Naive thymus-derived CD8-positive, alpha-beta T cell (primary cell): ENCODE measurements around the gene PDAP1. TPM values are rescaled to one million over a fixed set of nuclear protein-coding genes. Genes with fewer than 3 reads are reported as not detected.
A peak's percentile ranks its signal among the peaks of the same experiment; 100 is the strongest.

Experiments
- ATAC-seq, 2 donors: fragments of 150-1000 bp; cut with Tn5 transposase in 1 of 2; sonication (Bioruptor Pico), chemical (Tn5 transposase) in 1 of 2; 1 replicate in 1 of 2; 2 replicates in 1 of 2; pipeline ENCODE4 v1.10.0; 2021; ENCODE audit warnings: mild to moderate bottlenecking in 2 of 2, moderate library complexity in 2 of 2
- POLR2A ChIA-PET: fragments of 350-600 bp; sonication (Branson Sonifier 250); formaldehyde crosslinking; loops from one replicate; lab custom pipeline; 2021; ENCODE audit warnings: antibody characterized with exemption; lab: Charles Lee
- DNase-seq, 10 donors: peaks; one replicate each; pipeline versions ENCODE4 v3.0.0 to v3.0.0-alpha.2; 2020 to 2022
- H3K27ac Mint-ChIP-seq, 10 donors: one replicate each; pipeline ENCODE4 v1.8.0; 2020 to 2022; ENCODE audit warnings: mild to moderate bottlenecking in 10 of 10, mixed read lengths in 10 of 10, moderate library complexity in 4 of 10, inconsistent platforms in 1 of 10
- H3K27me3 Mint-ChIP-seq, 5 donors: one replicate each; pipeline ENCODE4 v1.8.0; 2021 to 2022; ENCODE audit warnings: mixed read lengths in 5 of 5
- H3K36me3 Mint-ChIP-seq, 3 donors: one replicate each; pipeline ENCODE4 v1.8.0; 2020 to 2022; ENCODE audit warnings: mixed read lengths in 3 of 3, mild to moderate bottlenecking in 2 of 3, inconsistent platforms in 1 of 3
- H3K4me1 Mint-ChIP-seq, 4 donors: one replicate each; pipeline ENCODE4 v1.8.0; 2021 to 2022; ENCODE audit warnings: mixed read lengths in 4 of 4
- H3K4me3 Mint-ChIP-seq, 10 donors: one replicate each; pipeline ENCODE4 v1.8.0; 2020 to 2022; ENCODE audit warnings: mild to moderate bottlenecking in 10 of 10, mixed read lengths in 10 of 10, moderate library complexity in 6 of 10, inconsistent platforms in 1 of 10
- H3K9me3 Mint-ChIP-seq, 9 donors: one replicate each; pipeline ENCODE4 v1.8.0; 2020 to 2022; ENCODE audit warnings: mixed read lengths in 9 of 9, mild to moderate bottlenecking in 3 of 9, inconsistent platforms in 1 of 9, moderate library complexity in 1 of 9
- polyA plus RNA-seq, 3 donors: library from polyadenylated mRNA; unstranded; fragments of 300-500 nt; fragmentation: Illumina TruSeq; gene quantifications; one replicate each; pipeline ENCODE4 v1.2.3, GENCODE V29; 2021
- total RNA-seq, 8 experiments: library from RNA in 2 of 8; stranded (reverse) in 2 of 8; gene quantifications; one replicate each; pipeline ENCODE4 v1.2.3 and lab custom pipeline; 2021 to 2026

PDAP1 gene
- total and polyA plus RNA-seq, 5 experiments from 2014 or later: 24.0 to 75.1 (median 35.6) TPM

DNA sequence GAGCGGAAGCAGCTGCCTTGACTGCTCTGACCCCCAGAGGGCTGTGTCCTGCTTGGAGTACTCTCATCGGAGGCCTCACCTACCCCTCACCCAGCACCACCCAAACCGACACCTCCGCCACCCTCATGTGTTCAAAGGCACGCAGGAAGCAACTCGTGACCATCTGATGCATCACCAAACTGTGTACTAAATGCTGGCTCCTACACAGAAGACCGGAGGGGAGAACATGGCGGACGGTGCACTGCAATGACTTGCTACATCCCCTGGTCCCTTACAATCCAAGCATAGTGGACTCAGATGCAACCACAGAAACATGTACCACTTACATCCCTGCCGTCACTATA is 3.4 kb downstream of the PDAP1 start:
- DNase-seq: no peak
- Mint-ChIP-seq H3K36me3 (peaks cover 6 to 44% (median 12%) of the 10 kb centered on the region in 3 donors), H3K27me3 (no peaks in the 10 kb centered on the region), H3K4me3 (no peak overlapping the region), H3K4me1 (peaks cover 42 to 59% (median 54%) of the 10 kb centered on the region in 4 donors), H3K27ac (peak overlapping the region in 7 of 10 donors; percentile 24 to 68 (median 55)), H3K9me3 (no peaks in the 10 kb centered on the region)
- no peak for ATAC-seq
- POLR2A ChIA-PET: interaction anchor here (0.6 to 6.2 kb wide), 5 partner anchors 11 to 94 kb away, joined by 3 to 102 read pairs (median 5); partner anchors contain the start of gene ARPC1B

DNA sequence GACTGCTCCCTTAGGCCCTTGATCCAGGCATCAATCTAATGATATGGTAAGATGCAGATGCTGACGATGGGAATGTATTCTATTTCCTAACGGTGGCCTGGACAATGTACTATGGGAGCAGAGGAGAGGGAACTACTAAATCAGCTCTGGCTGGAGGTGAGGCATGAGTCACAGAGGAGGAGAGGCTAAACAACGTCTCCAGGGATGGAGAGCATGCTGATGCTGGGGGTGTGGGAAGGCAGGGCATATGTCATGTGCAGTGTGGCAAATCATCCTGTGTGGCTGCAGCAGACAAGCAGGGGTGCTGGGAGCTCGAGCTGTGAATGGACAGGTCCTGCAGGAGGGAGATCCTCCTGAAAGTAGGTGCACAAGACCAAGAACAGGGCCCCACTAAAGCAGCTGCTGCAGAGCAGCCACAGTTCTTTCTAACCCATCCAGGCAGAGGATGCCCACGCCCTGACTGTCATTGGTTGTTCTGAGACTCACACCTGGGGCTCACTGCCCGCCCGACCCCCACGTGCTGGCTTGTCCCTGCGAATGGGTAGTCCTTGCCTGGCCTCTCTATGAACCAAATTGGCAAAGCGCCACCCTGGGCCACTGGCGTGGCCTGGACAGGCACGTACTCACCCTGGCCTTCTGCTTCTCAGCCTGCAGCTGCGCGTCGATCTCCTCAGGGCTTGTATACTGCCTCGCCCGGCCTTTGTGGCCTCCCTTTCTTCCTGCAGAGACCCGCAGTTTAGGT is 4.0 kb downstream of the PDAP1 start:
- Mint-ChIP-seq H3K4me3 (peak overlapping the region in 1 of 10 donors; percentile 29), H3K27ac (peak overlapping the region; percentile 19 to 96 (median 60)), H3K9me3 (no peaks in the 10 kb centered on the region), H3K27me3 (no peaks in the 10 kb centered on the region), H3K36me3 (peaks cover 6 to 43% (median 12%) of the 10 kb centered on the region in 3 donors), H3K4me1 (peaks cover 38 to 54% (median 49%) of the 10 kb centered on the region in 4 donors)
- ATAC-seq: no peak
- POLR2A ChIA-PET: interaction anchor here (1.2 to 3.8 kb wide), 2 partner anchors 11 to 39 kb away, joined by 3 to 29 read pairs; no protein-coding TSS in a partner anchor
- no peak for DNase-seq

DNA sequence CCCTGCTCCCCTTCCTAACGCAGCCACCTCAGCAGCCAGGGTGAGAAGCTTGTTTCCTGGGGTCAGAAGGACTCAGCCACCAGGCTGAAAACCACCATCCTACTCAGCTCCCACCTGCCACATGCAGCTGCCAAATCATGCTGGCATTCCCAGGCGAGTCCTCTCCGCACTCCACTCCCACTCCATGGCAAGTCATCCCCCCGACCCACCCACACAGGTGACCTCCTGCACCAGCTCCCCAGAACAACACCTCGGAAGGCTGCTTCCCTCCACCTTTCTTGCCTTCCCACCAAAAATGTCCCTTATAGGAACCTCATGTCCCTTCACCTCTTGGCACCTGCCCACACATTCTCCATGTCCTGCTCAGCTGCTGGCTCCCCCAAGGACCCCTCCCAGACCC is 4.6 kb downstream of the PDAP1 start:
- Mint-ChIP-seq H3K36me3 (peaks cover 6 to 48% (median 12%) of the 10 kb centered on the region in 3 donors), H3K27ac (peak overlapping the region in 9 of 10 donors; percentile 19 to 96 (median 71)), H3K4me3 (no peak overlapping the region), H3K27me3 (no peaks in the 10 kb centered on the region), H3K9me3 (no peaks in the 10 kb centered on the region), H3K4me1 (peaks cover 36 to 51% (median 45%) of the 10 kb centered on the region in 4 donors)
- ATAC-seq: no peak
- POLR2A ChIA-PET: interaction anchor here (3.8 kb wide), 1 partner anchor 10 kb away, joined by 29 read pairs; no protein-coding TSS in a partner anchor
- DNase-seq: no peak

DNA sequence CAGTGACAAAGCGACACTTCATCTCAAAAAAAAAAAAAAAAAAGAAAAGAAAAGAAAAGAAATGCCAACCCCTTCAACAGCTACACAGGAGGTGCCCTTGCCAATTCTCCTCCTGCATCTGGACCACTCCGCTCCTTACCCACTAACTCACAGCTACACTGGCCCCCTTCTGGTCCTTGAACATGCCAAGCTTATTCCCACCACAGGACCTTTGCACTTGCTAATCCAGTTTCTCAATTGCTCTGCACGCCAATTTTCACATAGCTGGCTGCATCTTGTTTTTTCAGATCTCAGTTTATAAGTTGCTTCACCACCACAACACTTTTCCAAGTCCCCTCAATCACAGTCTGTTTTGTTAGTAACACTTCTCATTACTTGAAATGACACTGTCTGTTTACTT is 5.5 kb downstream of the PDAP1 start:
- Mint-ChIP-seq H3K4me3 (no peak overlapping the region), H3K36me3 (peaks cover 6 to 57% (median 15%) of the 10 kb centered on the region in 3 donors), H3K9me3 (no peaks in the 10 kb centered on the region), H3K27me3 (no peaks in the 10 kb centered on the region), H3K4me1 (peaks cover 39 to 57% (median 48%) of the 10 kb centered on the region in 4 donors), H3K27ac (peak overlapping the region in 7 of 10 donors; percentile 44 to 90 (median 74))
- DNase-seq: no peak
- ATAC-seq: no peak
- POLR2A ChIA-PET: interaction anchor here (0.6 to 3.8 kb wide), 4 partner anchors 9 to 52 kb away, joined by 3 to 29 read pairs (median 7); partner anchors contain the start of gene ARPC1B

DNA sequence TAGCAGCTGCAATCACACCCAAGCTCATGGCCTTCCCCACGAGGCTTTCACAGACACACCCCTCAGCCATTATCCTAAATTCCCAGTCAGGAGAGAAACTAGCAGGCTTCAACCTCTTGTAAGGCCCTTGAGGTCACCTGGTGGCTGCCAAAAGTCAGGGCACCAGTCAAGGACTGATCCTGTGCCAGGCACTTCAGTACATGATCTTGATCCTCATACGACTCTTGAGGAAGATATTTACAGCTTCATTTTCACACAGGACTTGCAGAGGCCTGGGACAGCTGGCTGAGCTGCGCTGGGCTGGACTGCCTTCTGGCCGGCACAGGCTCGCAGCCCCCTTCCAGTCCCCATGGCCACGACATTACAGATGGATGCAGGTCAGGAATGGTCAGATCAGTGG is 8.8 kb downstream of the PDAP1 start:
- Mint-ChIP-seq H3K4me3 (peak overlapping the region in 1 of 10 donors; percentile 36), H3K36me3 (peaks cover 6 to 84% (median 19%) of the 10 kb centered on the region in 3 donors), H3K27ac (peak overlapping the region in 8 of 10 donors; percentile 19 to 91 (median 38)), H3K9me3 (no peaks in the 10 kb centered on the region), H3K4me1 (peaks cover 19 to 44% (median 29%) of the 10 kb centered on the region in 4 donors), H3K27me3 (no peaks in the 10 kb centered on the region)
- POLR2A ChIA-PET: interaction anchor here (0.6 to 3.6 kb wide), 10 partner anchors 9 to 1273 kb away, joined by 3 to 23 read pairs (median 4); partner anchors contain the start of genes ARPC1B, BUD31 and PDAP1
- DNase-seq (no peak), ATAC-seq (no peak)

DNA sequence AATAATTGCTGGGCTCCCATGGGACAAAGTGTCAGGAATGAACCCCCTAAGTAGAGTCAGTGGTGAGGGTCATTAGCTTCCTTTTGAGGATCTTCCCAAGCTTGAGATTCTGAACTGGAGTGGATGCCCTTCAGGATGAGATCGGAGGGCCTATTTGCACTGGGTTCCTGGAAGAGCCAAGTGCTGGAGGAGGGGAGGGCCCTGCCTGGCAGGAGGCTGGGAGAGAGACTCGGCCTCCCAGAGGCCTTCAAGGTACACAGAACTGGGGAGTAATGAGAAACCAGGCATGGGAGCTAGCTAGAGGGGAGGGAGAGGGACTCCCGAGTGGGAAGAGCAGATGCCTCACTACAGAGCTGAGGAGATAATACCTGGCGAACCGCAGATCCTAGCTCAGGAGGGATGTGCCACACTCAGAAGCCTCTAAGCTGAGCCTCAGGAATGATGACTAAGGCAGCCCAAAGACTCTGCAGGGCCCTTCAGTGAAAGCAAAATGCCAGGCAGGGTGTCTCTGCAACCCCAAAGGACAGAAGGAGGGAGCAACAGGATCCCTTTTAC is 9.4 kb downstream of the PDAP1 start:
- DNase-seq (no peak), ATAC-seq (peak in 1 of 2 donors; percentile 12)
- POLR2A ChIA-PET: interaction anchor here (0.5 to 3.6 kb wide), 9 partner anchors 9 to 161 kb away, joined by 3 to 23 read pairs (median 4); partner anchors contain the start of genes ARPC1B, BUD31 and PDAP1
- no peak overlapping the region for H3K4me3 Mint-ChIP-seq
- H3K27me3 Mint-ChIP-seq: no peaks in the 10 kb centered on the region
- no peaks in the 10 kb centered on the region for H3K9me3 Mint-ChIP-seq
- peak overlapping the region; percentile 36 to 88 (median 70) for H3K27ac Mint-ChIP-seq
- H3K36me3 Mint-ChIP-seq: peaks cover 6 to 86% (median 19%) of the 10 kb centered on the region in 3 donors
- peaks cover 16 to 42% (median 27%) of the 10 kb centered on the region in 4 donors for H3K4me1 Mint-ChIP-seq

DNA sequence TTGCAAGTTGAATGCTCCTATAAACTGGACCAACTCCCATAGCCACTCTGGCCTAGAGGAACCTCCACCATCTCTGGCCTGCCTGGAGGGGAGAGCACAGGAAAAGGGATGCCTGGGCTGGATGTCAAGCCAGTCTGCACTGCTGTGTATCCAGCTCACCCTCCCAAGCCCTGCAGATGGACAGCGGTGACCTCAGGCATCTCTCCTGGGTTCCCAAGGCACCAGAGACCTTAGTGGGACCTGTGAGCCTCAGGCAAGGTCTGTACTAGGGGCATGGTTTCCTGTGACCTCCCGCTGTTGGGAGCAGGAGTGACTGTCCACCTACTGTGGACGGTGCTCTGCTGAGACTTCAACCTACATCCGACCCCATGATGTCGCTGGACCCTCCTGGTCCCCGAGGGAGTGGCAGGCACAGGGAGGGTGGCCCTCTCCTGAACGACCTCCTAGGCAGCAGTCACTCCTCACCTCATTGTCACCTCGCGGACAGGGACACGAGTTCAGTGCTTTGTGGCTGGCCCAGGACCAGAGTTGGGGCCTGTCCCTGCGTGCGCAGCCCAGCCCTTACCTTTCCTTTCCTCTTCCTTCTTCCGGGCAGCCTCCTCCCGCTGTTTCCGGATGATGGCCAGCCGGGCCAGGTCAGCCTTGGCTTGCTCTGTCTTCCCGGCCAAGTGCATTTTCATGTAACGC is 11.0 kb downstream of the PDAP1 start:
- POLR2A ChIA-PET: interaction anchor here (1.1 to 6.0 kb wide), 3 partner anchors 10 to 22 kb away, joined by 3 to 73 read pairs (median 5); partner anchors contain the start of genes BUD31 and PDAP1

DNA sequence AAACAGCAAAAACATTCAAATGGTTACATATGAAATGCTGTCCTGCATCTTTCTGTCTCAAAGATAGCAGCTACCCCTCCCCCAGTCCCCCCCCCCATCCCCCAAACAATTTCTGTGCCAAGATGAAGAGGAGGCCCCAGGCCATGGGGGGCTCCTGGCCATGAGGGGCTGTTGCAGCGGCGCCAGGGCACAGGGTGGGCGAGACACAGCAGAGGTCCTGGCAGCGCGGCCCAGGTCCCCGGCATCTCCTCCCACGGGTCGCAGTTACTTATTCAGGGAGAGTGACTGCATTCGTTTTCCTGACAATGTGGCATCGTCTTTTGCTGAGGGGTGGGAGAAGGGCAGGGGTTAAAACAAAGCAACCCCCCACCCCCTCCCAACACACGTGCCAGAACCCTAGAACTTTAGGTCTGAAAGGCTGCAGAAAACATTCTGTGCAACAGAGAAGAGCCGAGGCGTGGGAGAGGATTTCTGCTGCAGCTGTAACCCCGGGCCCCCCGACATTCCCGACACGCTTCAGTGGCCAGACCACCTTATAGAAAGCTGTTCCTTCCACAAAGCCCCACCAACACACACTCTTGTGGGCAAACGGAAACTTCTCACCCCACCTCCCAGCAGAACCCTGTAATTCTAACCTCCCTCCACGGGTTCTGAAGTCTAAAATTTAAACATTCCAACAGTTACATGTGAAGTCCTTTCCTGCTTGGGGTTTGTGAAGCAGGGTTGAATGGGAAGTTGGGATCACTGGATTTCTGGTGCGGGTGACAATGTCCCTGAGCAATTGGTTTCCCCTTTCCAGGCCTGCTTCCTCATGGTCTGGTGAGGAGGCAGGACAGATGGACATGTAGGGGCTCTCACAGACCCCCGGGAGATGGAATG is 11.7 kb downstream of the PDAP1 start:
- Mint-ChIP-seq H3K4me3 (no peak overlapping the region), H3K27ac (peak overlapping the region in 7 of 10 donors; percentile 24 to 86 (median 69)), H3K36me3 (peaks cover 0 to 84% (median 12%) of the 10 kb centered on the region in 3 donors), H3K4me1 (peaks cover 10 to 44% (median 34%) of the 10 kb centered on the region in 4 donors), H3K27me3 (no peaks in the 10 kb centered on the region), H3K9me3 (no peaks in the 10 kb centered on the region)
- no peak for ATAC-seq
- POLR2A ChIA-PET: interaction anchor here (1.1 to 6.0 kb wide), 3 partner anchors 11 to 21 kb away, joined by 3 to 73 read pairs (median 5); partner anchors contain the start of genes BUD31 and PDAP1
- no peak for DNase-seq

More for the DNA sequence above, 11.0 kb downstream of the PDAP1 start:
- Mint-ChIP-seq H3K4me1 (peaks cover 10 to 44% (median 31%) of the 10 kb centered on the region in 4 donors), H3K27me3 (no peaks in the 10 kb centered on the region), H3K36me3 (peaks cover 0 to 86% (median 14%) of the 10 kb centered on the region in 3 donors), H3K9me3 (no peaks in the 10 kb centered on the region), H3K27ac (peak overlapping the region; percentile 49 to 88 (median 76)), H3K4me3 (no peak overlapping the region)
- ATAC-seq: no peak
- DNase-seq: no peak

DNA sequence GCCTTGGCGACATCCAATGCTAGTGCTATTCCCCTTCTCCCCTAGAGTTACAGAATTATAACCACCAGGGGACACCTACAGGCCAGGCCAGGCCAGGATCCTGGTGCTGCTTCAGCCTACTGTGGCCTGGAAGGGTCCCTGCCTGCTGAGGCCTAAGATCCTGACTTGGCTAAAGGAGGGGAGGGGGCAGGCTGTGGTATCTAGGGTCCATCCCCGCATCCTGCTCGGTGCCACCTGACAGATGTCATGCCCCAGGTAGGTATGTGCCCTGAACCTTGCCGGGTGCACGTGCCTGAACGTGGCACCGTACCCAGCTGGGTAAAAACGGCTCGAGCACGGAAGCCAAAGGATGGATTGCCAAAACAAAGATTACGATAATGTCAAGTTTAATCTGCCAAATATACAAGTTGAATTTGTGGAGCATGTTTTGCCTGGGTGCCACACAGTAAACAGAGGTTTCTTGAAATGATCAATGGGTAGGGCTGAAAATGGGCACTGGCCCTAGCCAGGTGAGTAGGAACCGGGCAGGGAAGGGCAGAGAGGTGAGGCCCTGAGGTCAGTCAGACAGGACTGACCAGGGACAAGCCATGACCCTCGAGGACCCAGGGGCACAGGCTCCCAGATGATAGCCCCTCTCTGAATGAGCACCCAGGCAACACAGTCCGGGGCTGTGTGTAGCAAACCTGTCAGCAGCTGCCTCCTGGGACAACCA is 12.6 kb downstream of the PDAP1 start:
- DNase-seq (no peak), ATAC-seq (no peak)
- Mint-ChIP-seq H3K4me1 (peaks cover 7 to 39% (median 32%) of the 10 kb centered on the region in 4 donors), H3K36me3 (peaks cover 0 to 84% (median 10%) of the 10 kb centered on the region in 3 donors), H3K9me3 (no peaks in the 10 kb centered on the region), H3K27me3 (no peaks in the 10 kb centered on the region), H3K27ac (peak overlapping the region in 6 of 10 donors; percentile 14 to 86 (median 54)), H3K4me3 (no peak overlapping the region)
- POLR2A ChIA-PET: interaction anchor here (1.1 to 6.1 kb wide), 5 partner anchors 8 to 57 kb away, joined by 3 to 95 read pairs (median 29); partner anchors contain the start of genes ARPC1B, BUD31 and PDAP1

DNA sequence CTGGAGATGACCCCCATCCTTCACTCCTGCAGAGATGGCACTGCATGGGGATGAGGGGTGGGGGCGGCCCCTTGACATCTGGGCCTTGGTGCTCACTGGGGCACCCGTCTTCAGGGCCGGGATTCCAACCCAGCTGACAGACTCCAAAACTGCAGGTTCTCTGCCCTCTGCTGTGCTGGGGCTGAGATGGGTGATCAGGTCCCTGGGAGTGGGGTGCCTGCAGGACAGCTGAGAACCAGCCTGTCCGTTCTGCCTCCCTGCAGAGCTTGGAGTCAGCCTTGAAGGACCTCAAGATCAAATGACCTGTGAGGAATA is 14.3 kb downstream of the PDAP1 start:
- Mint-ChIP-seq H3K27ac (peak overlapping the region; percentile 27 to 97 (median 85)), H3K27me3 (no peaks in the 10 kb centered on the region), H3K4me1 (peaks cover 7 to 35% (median 31%) of the 10 kb centered on the region in 4 donors), H3K4me3 (peak overlapping the region in 3 of 10 donors; percentile 83 to 93 (median 87)), H3K9me3 (no peaks in the 10 kb centered on the region), H3K36me3 (peaks cover 0 to 89% (median 7%) of the 10 kb centered on the region in 3 donors)
- DNase-seq (no peak), ATAC-seq (no peak)
- POLR2A ChIA-PET: interaction anchor here (0.5 to 6.2 kb wide), 15 partner anchors 9 to 648 kb away, joined by 3 to 95 read pairs (median 5); partner anchors contain the start of genes ARPC1B, BUD31, PDAP1 and ZNF394
